ENCODE results near the gene FBN3. TPM values are rescaled to one million over a fixed set of nuclear protein-coding genes. Genes with fewer than 3 reads are reported as not detected.
"Not testable (repeated sequence)": the region's sequence is repeated elsewhere in the genome, so short reads cannot be mapped to it uniquely, and the experiment has no call there.

Gene FBN3
- total RNA-seq, 3 donors from 2014 or later, result 0.35 TPM; not detected in 2

DNA sequence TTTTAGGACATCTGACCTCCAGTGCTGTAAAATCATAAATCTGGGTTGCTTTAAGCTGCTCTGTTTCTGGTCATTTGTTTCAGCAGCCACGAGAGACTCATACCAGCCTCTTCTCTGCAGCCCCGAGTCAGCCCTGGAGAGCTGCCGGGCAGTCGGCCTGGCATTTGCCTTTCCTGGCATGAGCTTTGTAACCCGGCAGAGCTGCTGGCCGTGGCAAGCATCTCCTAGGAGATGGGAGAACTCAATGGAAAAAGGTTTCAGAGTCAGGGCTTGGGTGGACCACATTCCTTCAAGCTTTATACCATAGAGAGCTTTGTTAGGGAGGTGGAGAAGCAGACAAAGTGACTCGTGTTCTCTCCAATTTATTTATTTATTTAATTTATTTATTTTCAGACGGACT lies 118.4 kb downstream of the FBN3 start:
- DNase-seq (no peak), ATAC-seq (no peak)
- H3K9me3 ChIP-seq, result no peaks in the 10 kb centered on the region
- no peaks in the 10 kb centered on the region for H3K4me1 ChIP-seq (ENCODE audit: low read depth)
- no peaks in the 10 kb centered on the region for H3K36me3 ChIP-seq (ENCODE audit: low read depth)
- H3K4me3 ChIP-seq, result no peak overlapping the region
- intact Hi-C loops (cut with DNase I, micrococcal nuclease), result no loop called here
- TF ChIP-seq, protein P1, sequence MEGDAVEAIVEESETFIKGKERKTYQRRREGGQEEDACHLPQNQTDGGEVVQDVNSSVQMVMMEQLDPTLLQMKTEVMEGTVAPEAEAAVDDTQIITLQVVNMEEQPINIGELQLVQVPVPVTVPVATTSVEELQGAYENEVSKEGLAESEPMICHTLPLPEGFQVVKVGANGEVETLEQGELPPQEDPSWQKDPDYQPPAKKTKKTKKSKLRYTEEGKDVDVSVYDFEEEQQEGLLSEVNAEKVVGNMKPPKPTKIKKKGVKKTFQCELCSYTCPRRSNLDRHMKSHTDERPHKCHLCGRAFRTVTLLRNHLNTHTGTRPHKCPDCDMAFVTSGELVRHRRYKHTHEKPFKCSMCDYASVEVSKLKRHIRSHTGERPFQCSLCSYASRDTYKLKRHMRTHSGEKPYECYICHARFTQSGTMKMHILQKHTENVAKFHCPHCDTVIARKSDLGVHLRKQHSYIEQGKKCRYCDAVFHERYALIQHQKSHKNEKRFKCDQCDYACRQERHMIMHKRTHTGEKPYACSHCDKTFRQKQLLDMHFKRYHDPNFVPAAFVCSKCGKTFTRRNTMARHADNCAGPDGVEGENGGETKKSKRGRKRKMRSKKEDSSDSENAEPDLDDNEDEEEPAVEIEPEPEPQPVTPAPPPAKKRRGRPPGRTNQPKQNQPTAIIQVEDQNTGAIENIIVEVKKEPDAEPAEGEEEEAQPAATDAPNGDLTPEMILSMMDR (IDR thresholded peaks at IDR 0.05), result no peak

GRCh38 chr19:8028951-8029491 lies 120.4 kb downstream of the FBN3 start:
- ATAC-seq (no peak), DNase-seq (no peak)
- intact Hi-C loops (cut with DNase I, micrococcal nuclease), result no loop called here
- Histone ChIP-seq H3K4me1 (ENCODE audit: low read depth) (no peaks in the 10 kb centered on the region), H3K36me3 (ENCODE audit: low read depth) (no peaks in the 10 kb centered on the region), H3K9me3 (no peaks in the 10 kb centered on the region), H3K4me3 (no peak overlapping the region)
- TF ChIP-seq, protein P1 (IDR thresholded peaks at IDR 0.05), result no peak

DNA sequence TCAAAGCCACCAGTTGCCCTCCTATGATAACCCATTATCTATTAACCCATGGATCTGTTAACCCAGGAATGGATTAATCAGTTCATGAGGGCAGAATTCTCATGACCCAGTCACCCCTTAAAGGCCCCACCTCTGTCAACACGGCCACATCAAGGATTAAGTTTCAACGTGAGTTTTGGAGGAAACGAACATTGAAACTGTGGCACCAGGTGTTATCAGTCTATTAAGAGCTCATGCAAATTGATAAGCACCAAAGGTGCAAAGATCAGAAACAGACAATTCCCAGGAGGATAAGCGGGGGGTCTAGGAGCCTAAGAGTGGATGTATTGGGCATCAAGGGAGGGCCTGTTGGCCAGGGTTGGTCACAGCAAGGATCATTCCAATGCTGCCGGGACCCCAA lies 124.1 kb downstream of the FBN3 start:
- H3K4me1 ChIP-seq (ENCODE audit: low read depth), result no peaks in the 10 kb centered on the region
- ATAC-seq (no peak), DNase-seq (no peak)
- intact Hi-C loops (cut with DNase I, micrococcal nuclease), result no loop called here
- H3K36me3 ChIP-seq (ENCODE audit: low read depth), result no peaks in the 10 kb centered on the region
- TF ChIP-seq, protein P1 (IDR thresholded peaks at IDR 0.05), result no peak
- H3K9me3 ChIP-seq, result no peaks in the 10 kb centered on the region
- no peak overlapping the region for H3K4me3 ChIP-seq

- intact Hi-C loops (cut with DNase I, micrococcal nuclease), result not testable (repeated sequence)
Measured at GRCh38 chr19:8024256-8024655, 125.1 kb downstream of the FBN3 start.

GRCh38 chr19:8023371-8023770 lies 126.0 kb downstream of the FBN3 start:
- no peak for ATAC-seq
- TF ChIP-seq, protein P1 (IDR thresholded peaks at IDR 0.05), result no peak
- DNase-seq, result no peak
- Histone ChIP-seq H3K4me3 (no peak overlapping the region), H3K36me3 (ENCODE audit: low read depth) (no peaks in the 10 kb centered on the region), H3K4me1 (ENCODE audit: low read depth) (no peaks in the 10 kb centered on the region), H3K9me3 (no peaks in the 10 kb centered on the region)
- intact Hi-C loops (cut with DNase I, micrococcal nuclease), result no loop called here

More at GRCh38 chr19:8024256-8024655, 125.1 kb downstream of the FBN3 start:
- not testable (repeated sequence) for H3K36me3 ChIP-seq (ENCODE audit: low read depth); DNase-seq; H3K4me1 ChIP-seq (ENCODE audit: low read depth); H3K9me3 ChIP-seq; H3K4me3 ChIP-seq; ATAC-seq

- H3K4me3 ChIP-seq, result no peak overlapping the region
- intact Hi-C loops (cut with DNase I, micrococcal nuclease), result no loop called here
- H3K4me1 ChIP-seq (ENCODE audit: low read depth), result no peaks in the 10 kb centered on the region
- H3K9me3 ChIP-seq, result no peaks in the 10 kb centered on the region
- no peaks in the 10 kb centered on the region for H3K36me3 ChIP-seq (ENCODE audit: low read depth)
- ATAC-seq (no peak), DNase-seq (no peak)
- TF ChIP-seq, protein P1 (IDR thresholded peaks at IDR 0.05), result no peak
Measured at GRCh38 chr19:8022275-8022674, 127.1 kb downstream of the FBN3 start.
